Stimulated activated naive CD8-positive, alpha-beta T cell treated with anti-CD3 and anti-CD28 coated beads, Interleukin-15, Interleukin-2, amounts not matched to agents 100 ng/mL and 50 ng/mL, for 24 hours (primary cell): Measurements from ENCODE around the gene DSE.
"Not testable (repeated sequence)": the region's sequence is repeated elsewhere in the genome, so short reads cannot be mapped to it uniquely, and the experiment has no call there.

Experiments
- H3K27ac Mint-ChIP-seq: one replicate; pipeline ENCODE4 v1.8.0; 2021; ENCODE audit warnings: mild to moderate bottlenecking, mixed read lengths
- H3K27me3 Mint-ChIP-seq: one replicate; pipeline ENCODE4 v1.8.0; 2021; ENCODE audit warnings: mixed read lengths
- H3K36me3 Mint-ChIP-seq: one replicate; pipeline ENCODE4 v1.8.0; 2021; ENCODE audit warnings: low read depth, mixed read lengths
- H3K4me1 Mint-ChIP-seq: one replicate; pipeline ENCODE4 v1.8.0; 2021; ENCODE audit warnings: low read depth, mixed read lengths
- H3K4me3 Mint-ChIP-seq: one replicate; pipeline ENCODE4 v1.8.0; 2021; ENCODE audit warnings: mild to moderate bottlenecking, mixed read lengths
- H3K9me3 Mint-ChIP-seq: one replicate; pipeline ENCODE4 v1.8.0; 2021; ENCODE audit warnings: mixed read lengths

Gene DSE

DNA sequence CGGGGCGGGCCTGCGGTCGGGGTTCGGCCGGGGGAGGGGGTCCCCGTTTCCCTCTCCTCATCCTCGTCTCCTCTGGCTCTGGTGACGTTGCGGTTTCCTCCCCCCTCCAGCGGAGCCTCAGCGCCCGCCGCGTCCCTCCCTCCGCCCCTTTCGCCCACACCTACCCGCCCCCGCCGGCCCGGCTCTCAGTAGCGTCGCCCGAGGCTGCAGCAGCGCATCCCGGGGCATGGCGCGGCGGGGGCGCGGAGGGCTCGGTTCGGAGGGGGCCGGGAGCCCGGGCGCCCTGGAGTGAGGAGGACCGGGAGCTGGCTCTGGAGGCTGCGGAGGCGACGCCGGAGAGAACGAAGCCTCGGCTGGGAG lies at the start of gene DSE:
TSS of gene DSE (plus strand) at position 188 of the 360 bp plus-strand sequence. CDS start 28,304 bp downstream, outside the sequence.
- no peaks in the 10 kb centered on the region for H3K9me3 Mint-ChIP-seq
- no peaks in the 10 kb centered on the region for H3K36me3 Mint-ChIP-seq
- H3K4me3 Mint-ChIP-seq: peak within 1 kb of the TSS; percentile 79
- peak within 1 kb of the TSS; percentile 34 for H3K27ac Mint-ChIP-seq
- H3K27me3 Mint-ChIP-seq: peaks cover 33% of the 10 kb centered on the region
- peaks cover 24% of the 10 kb centered on the region for H3K4me1 Mint-ChIP-seq

DNA sequence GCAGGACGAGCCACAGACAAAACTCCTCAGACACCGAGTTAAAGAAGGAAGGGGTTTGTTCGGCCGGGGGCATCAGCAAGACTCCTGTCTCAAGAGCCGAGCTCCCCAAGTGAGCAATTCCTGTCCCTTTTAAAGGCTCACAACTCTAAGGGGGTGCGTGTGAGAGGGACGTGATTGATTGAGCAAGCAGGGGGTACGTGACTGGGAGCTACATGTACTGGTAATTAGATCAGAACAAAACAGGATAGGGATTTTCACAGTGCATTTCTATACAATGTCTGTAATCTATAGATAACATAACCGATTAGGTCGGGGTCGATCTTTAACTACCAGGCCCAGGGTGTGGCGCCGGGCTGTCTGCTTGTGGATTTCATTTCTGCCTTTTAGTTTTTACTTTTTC lies 48.8 kb upstream of the DSE start:
- not testable (repeated sequence) for H3K27ac Mint-ChIP-seq, H3K9me3 Mint-ChIP-seq, H3K27me3 Mint-ChIP-seq, H3K4me1 Mint-ChIP-seq, H3K36me3 Mint-ChIP-seq, H3K4me3 Mint-ChIP-seq

DNA sequence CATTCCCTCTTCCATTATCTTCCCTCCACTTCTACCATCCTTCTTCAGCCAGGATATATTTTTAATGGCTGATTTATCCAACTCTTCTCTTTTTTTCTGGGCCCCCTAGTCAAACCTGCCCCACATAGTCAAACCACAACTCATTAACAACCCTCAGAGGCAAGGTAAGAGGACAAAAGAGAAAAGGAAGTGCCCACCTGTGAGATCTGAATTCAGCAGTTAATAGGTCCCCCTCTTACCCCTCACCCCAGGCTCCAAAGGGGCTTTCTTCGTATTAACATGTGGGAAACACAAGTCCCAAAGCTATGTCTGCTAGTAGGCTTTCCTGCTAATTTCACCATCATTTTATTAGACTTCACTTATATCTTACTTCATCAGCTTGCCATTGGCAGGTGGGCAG lies 46.9 kb upstream of the DSE start:
- H3K4me1 Mint-ChIP-seq: no peaks in the 10 kb centered on the region
- no peaks in the 10 kb centered on the region for H3K27me3 Mint-ChIP-seq
- H3K27ac Mint-ChIP-seq: no peak overlapping the region
- no peaks in the 10 kb centered on the region for H3K9me3 Mint-ChIP-seq
- H3K36me3 Mint-ChIP-seq: no peaks in the 10 kb centered on the region
- no peak overlapping the region for H3K4me3 Mint-ChIP-seq

DNA sequence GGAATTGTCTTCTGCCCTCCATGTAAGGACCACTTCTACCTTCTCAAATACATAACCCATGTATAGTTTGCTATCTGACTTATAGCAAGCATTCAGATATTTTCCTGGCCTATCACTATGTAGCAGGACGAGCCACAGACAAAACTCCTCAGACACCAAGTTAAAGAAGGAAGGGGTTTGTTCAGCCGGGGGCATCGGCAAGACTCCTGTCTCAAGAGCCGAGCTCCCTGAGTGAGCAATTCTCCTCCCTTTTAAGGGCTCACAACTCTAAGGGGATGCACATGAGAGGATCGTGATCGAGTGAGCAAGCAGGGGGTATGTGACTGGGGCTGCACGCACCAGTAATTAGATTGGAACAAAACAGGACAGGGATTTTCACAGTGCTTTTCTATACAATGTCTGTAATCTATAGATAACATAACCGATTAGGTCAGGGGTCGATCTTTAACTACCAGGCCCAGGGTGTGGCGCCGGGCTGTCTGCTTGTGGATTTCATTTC lies 45.1 kb upstream of the DSE start:
- H3K27me3 Mint-ChIP-seq, H3K4me3 Mint-ChIP-seq, H3K9me3 Mint-ChIP-seq, H3K27ac Mint-ChIP-seq, H3K36me3 Mint-ChIP-seq, H3K4me1 Mint-ChIP-seq: not testable (repeated sequence)

DNA sequence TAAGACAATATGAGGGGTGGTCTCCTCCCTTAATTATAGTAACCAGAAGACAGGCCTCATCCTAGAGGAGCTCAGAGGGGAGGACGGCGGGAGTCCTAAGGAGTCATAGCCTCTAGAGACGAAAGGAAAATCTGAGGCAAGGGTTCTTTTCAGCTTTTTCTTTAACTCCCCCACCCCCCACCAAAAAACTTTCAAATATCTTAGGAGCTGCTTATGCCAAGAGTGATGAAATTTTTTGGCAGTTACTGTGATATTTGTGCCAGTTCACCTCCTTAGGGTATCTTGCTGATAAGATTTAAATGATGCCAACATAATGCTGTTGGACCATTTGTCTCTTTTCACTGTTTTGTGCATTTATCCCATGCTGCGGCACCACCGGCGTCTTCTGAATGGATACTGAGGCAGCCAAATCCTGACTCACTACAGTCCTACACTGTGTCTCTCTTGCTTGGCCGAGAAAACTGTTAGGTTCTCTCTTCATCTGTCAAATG lies 44.5 kb upstream of the DSE start:
- Mint-ChIP-seq H3K27ac (no peak overlapping the region), H3K9me3 (no peaks in the 10 kb centered on the region), H3K4me1 (no peaks in the 10 kb centered on the region), H3K4me3 (no peak overlapping the region), H3K27me3 (no peaks in the 10 kb centered on the region), H3K36me3 (no peaks in the 10 kb centered on the region)

DNA sequence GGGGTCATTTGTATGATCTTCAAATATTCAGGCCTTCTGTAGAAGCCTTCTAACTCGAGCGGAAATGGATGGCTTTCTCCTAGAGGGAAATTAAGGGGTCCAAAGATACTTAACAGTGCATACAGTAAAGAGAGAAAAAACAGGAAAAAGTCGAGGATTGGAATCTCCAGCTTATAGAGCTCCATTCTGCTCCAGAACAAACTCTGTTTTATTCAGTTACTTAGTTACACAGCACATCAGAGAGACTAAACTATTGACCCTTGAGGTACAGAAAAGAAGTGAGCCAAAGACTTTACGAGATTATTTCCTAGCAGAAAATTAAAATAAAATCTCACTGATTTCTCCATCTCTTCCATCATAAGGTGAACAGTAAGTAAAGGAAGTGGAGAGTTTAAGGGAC lies 43.8 kb upstream of the DSE start:
- Mint-ChIP-seq H3K27me3 (no peaks in the 10 kb centered on the region), H3K4me3 (no peak overlapping the region), H3K9me3 (no peaks in the 10 kb centered on the region), H3K4me1 (no peaks in the 10 kb centered on the region), H3K36me3 (no peaks in the 10 kb centered on the region), H3K27ac (no peak overlapping the region)

DNA sequence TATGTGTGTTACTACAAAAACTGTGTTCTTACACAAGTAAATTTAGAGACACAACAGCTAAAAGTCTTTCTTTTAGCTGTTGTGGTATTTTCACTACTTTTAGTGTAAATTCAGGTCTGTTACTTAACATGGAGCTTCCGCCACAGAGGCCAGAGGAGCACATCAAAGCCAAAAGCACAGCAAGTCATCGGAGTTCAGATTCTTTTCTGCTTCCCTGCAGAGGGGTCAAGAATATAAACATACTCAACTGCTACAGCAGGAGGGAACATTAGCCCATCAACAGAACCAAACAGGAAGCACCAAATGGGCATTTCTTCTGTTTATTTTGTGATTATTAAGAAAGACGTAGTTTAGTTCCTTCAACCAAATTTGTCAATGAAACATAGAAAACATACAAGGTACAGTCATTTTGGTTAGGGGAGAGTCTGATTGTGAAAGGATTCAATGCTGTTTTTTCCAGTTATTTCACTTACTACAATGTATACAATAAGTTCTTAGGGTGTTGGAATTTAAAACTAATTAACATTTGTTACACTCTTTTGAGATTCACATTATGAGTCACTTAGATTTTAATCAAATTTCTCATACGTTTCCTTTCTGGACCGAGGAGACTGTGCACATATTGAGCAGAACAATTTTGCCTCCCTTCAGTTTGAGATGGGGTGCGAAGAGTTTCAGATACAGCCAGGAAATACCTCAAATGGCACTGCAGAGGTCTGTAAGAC lies 42.8 kb upstream of the DSE start:
- no peak overlapping the region for H3K27ac Mint-ChIP-seq
- H3K27me3 Mint-ChIP-seq: no peaks in the 10 kb centered on the region
- H3K9me3 Mint-ChIP-seq: peaks cover under 1% of the 10 kb centered on the region
- no peaks in the 10 kb centered on the region for H3K36me3 Mint-ChIP-seq
- H3K4me3 Mint-ChIP-seq: no peak overlapping the region
- no peaks in the 10 kb centered on the region for H3K4me1 Mint-ChIP-seq

DNA sequence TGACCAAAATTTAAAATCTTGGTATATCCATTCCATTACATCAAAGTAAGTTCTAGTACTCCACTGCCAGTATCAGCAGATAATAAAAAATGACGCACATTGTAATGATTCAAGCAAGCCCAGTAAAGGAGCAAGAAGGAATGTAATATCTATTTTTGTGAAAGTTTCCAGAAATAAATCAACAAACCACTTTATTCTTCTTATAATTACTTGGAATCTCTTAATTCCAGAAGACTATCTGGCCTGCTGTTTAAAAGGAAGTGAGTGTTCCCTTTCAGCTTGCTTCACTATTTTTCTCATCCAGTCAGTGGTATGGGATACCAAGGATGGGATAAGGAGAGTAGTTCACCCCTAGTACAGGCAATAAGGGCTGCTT lies 42.2 kb upstream of the DSE start:
- H3K27ac Mint-ChIP-seq: no peak overlapping the region
- no peaks in the 10 kb centered on the region for H3K36me3 Mint-ChIP-seq
- no peak overlapping the region for H3K4me3 Mint-ChIP-seq
- peaks cover 5% of the 10 kb centered on the region for H3K9me3 Mint-ChIP-seq
- no peaks in the 10 kb centered on the region for H3K27me3 Mint-ChIP-seq
- no peaks in the 10 kb centered on the region for H3K4me1 Mint-ChIP-seq

DNA sequence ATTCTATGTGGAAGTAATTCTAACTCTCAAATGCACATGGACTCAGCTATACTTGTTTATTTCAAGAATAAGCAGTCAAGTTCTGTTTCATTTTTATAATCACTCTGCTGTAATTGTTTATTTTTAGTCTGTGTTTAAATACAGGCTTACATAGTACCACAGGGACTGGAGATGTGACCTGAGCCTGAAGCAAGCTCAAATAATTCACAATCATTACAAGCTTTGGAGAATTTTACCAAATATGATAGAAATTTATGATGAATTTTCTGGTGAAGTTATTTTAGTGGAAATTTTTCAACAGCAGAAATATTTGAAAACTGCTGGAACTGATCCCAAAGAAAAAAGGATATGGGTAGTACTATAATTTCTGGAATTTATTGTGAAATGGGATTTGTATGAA lies 41.6 kb upstream of the DSE start:
- H3K4me1 Mint-ChIP-seq: no peaks in the 10 kb centered on the region
- no peaks in the 10 kb centered on the region for H3K36me3 Mint-ChIP-seq
- H3K27ac Mint-ChIP-seq: no peak overlapping the region
- no peaks in the 10 kb centered on the region for H3K27me3 Mint-ChIP-seq
- peaks cover 8% of the 10 kb centered on the region for H3K9me3 Mint-ChIP-seq
- no peak overlapping the region for H3K4me3 Mint-ChIP-seq

DNA sequence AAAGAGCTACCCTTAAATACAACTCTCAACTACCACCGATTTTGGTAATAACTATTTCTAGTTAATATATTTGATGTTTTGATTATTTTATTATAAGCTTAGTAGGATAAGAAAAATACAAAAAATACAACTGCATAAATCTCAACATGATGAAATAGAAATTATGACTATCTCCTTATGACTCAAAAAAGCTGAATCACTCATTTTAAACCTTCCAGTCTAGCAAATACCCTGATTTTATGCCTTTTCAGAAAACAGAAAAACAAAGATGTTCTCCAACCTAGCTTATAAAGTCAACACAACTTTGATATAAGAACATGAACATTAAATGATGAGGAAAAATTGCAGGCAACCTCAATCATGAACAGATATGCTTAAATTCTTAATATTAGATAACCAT lies 40.2 kb upstream of the DSE start:
- no peak overlapping the region for H3K4me3 Mint-ChIP-seq
- H3K27ac Mint-ChIP-seq: no peak overlapping the region
- H3K27me3 Mint-ChIP-seq: no peaks in the 10 kb centered on the region
- H3K4me1 Mint-ChIP-seq: no peaks in the 10 kb centered on the region
- peaks cover 8% of the 10 kb centered on the region for H3K9me3 Mint-ChIP-seq
- no peaks in the 10 kb centered on the region for H3K36me3 Mint-ChIP-seq

DNA sequence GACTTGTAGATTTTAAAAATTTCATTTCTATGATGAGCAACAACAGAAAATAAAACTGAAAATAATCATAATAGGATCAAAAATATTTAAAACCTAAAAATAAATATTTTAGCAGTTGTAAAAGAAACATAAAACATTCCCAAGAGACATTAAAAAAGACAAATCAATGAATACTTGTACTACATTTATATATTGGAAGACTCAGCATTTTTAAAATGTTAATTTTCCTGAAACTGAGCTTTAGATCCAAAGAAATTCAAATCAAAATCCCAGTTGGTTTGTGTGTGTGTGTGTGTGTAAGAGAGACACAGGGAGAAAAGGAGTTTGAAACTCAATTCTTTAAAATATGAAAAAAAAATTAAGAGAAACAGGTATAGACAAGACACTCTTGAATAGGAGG lies 38.7 kb upstream of the DSE start:
- Mint-ChIP-seq H3K4me1 (no peaks in the 10 kb centered on the region), H3K27me3 (no peaks in the 10 kb centered on the region), H3K36me3 (no peaks in the 10 kb centered on the region), H3K9me3 (peaks cover 8% of the 10 kb centered on the region), H3K4me3 (no peak overlapping the region), H3K27ac (no peak overlapping the region)

DNA sequence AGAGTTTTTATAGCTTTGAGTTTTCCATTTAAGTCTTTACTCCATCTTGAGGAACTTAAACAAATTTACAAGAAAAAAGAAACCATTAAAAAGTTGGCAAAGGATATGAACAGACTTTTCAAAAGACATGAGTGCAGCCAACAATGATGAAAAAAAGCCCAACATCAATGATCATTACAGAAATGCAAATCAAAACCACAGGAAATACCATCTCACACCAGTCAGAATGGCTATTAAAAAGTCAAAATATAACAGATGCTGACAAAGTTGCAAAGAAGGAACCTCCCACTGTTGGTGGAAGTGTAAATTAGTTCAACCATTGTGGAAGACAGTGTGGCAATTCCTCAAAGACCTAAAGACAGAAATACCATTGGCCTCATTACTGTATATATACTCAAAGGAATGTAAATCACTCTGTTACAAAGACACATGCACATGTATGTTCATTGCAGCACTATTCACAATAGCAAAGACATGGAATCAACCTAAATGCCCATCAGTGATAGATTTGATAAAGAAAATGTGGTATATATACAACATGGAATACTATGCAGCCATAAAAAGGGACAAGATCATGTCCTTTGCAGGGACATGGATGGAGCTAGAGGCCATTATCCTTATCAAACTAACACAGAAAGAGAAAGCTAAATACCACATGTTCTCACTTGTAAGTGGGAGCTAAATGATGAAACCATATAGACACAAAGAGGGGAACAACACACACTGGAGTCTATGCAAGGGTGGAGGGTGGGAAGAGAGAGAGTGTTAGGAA lies 35.9 kb upstream of the DSE start:
- H3K4me3 Mint-ChIP-seq, H3K27me3 Mint-ChIP-seq: not testable (repeated sequence)

DNA sequence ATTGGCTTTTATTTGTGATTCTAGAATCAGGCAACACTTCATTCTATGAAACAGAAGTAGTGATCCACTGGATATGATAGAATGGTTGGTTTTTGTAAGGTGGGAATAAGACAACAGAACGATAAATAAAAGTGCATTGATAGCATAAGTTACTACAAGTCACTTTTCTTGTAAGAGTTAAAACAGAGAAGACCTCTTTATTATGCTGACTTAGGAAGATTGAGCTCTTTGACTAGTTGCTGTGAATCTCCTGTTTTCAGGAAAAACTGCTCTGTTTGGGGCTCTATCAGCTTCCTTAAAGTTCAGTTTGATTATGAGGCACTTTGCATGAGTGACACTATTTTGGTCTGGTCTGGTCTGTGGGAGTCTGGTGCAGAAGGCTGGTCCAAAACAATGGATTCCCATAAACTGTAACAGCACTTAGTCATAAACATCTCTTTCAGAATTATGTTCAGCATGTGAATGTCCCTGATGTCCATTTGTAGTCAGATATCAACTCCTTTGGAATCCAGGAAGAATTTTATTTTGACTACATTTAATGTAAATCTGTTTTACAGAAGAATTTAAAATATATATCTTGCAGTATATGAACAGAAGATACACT lies 35.0 kb upstream of the DSE start:
- Mint-ChIP-seq H3K27ac (no peak overlapping the region), H3K27me3 (no peaks in the 10 kb centered on the region), H3K4me1 (no peaks in the 10 kb centered on the region), H3K36me3 (no peaks in the 10 kb centered on the region), H3K4me3 (no peak overlapping the region), H3K9me3 (peaks cover 8% of the 10 kb centered on the region)

More for the DNA sequence above, 35.9 kb upstream of the DSE start:
- not testable (repeated sequence) for H3K36me3 Mint-ChIP-seq, H3K4me1 Mint-ChIP-seq, H3K9me3 Mint-ChIP-seq, H3K27ac Mint-ChIP-seq

DNA sequence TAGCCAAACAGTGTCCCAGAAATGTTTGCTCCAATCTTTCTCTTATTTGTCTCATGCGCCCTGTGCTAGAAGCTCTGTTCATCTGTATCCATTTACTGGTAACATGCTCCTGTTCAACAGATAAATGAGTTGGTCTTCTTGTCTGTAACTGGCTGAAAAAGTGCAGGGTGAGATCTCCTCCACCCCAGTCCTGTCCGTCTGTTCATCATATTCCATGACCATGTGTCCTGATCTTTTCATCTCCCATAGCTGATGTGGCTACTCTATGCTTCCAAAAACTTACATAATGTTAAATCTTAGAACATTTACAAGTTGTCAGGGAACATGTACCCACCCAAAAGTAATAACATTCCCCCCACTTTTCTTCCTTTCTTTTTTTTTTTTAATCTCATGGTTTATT lies 31.8 kb upstream of the DSE start:
- Mint-ChIP-seq H3K4me1 (no peaks in the 10 kb centered on the region), H3K27me3 (no peaks in the 10 kb centered on the region), H3K9me3 (peaks cover 1% of the 10 kb centered on the region), H3K27ac (no peak overlapping the region), H3K36me3 (peaks cover 3% of the 10 kb centered on the region), H3K4me3 (no peak overlapping the region)

DNA sequence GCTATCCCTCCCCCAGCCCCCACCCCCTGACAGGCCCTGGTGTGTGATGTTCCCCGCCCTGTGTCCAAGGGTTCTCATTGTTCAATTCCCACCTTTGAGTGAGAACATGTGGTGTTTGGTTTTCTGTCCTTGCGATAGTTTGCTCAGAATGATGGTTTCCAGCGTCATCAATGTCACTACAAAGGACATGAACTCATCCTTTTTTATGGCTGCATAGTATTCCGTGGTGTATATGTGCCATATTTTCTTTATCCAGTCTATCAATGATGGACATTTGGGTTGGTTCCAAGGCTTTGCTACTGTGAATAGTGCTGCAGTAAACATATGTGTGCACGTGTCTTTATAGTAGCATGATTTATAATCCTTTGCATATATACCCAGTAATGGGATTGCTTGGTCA lies 30.1 kb upstream of the DSE start:
- H3K9me3 Mint-ChIP-seq, H3K4me3 Mint-ChIP-seq, H3K36me3 Mint-ChIP-seq, H3K4me1 Mint-ChIP-seq, H3K27ac Mint-ChIP-seq, H3K27me3 Mint-ChIP-seq: not testable (repeated sequence)
